HG03066 (cell line): ENCODE results near the gene ARRB1.
"Not testable (repeated sequence)": the region's sequence is repeated elsewhere in the genome, so short reads cannot be mapped to it uniquely, and the experiment has no call there.

Experiments used
- ATAC-seq: cut with Tn5 transposase; IDR thresholded peaks from one replicate; pipeline ENCODE4 v1.9.1; 2021; ENCODE audit warnings: low read depth; ENCODE audit not compliant: unreplicated experiment

The ARRB1 gene

DNA sequence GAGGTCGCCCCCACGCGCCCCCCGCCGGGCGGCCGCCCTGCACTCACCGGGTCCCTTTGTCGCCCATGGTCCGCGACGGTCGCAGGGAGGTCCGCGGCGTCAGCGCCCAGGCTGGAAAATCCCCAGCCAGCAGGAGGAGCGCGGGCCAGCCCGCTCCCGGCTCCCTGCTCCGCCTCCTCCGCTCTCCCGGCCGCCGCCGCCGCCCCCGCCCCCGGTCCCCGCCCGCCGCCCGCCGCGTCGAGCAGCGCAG is at the start of gene ARRB1:
TSS of gene ARRB1 (minus strand) at position 121 of the 250 bp plus-strand sequence. CDS start at position 67, 54 bp downstream.
- no peak for ATAC-seq

DNA sequence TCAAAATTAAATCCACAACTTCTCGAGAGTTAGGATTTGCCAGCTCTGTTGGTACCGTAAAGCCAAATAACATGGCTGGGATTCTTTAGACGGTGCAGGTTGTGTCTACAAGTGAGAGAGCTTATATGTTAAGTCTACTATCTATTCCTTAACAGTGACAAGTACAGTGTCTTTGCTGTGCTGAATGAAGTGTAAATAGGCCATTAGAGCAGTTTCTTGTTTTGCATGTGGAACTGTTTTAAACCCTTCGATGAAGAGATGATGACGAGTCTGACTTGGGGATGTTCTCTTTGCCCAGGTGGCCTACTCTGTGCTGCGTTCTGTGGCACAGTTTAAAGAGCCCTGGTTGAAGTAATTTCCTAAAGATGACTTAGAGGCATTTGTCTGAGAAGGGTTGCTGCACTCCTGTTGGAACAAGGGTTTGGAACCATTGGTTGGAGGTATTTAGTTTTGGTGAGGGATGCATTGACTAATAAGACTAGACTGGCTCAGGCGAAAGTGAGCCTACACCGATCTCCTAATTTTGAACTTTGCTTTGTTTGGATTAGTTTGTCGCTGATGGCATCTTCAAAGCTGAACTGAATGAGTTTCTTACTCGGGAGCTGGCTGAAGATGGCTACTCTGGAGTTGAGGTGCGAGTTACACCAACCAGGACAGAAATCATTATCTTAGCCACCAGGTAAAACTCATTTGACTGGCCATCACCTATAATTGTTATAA is 48.8 kb upstream of the ARRB1 start:
- ATAC-seq: no peak

DNA sequence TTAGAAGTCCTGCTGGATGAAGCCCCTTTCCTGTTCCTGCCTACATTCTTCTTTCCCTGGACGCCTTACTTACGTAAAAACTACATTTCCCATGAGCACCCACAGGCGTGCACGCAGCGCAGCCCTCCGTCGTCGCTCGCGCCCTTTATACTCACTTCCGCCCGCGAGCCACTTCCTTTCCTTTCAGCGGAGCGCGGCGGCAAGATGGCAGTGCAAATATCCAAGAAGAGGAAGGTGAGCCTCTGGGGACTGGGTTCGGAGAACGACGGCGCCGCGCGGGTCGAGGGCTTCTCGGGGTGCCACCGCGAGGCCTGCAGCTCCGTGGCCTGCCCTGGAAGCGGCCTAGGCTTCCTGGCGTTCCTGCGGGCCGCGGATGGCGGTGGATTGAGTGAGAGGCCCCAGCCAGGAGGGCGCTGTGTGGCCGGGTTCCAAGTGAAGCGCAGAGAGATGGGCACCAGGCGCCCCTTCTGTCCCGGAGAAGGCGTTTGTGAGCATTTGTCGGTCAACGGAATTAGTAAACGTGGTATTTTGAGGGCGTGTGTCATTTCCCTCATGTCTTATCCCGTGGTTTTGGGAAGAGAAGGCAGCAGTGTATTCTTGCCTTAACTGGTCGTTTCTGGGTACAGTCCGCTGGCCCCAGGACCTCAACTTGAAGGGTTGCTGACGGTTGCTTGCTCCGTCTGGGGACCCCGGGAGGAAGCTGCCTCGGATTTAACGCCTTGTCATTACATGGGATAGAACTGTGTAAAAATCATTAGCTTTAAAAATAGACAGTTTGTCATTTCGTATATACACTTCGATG is 48.1 kb upstream of the ARRB1 start, which contains the start of gene RPS3:
TSS of gene RPS3 (plus strand) at position 175 of the 802 bp plus-strand sequence. CDS start at position 205, 30 bp downstream.
- ATAC-seq: peak; percentile 91

DNA sequence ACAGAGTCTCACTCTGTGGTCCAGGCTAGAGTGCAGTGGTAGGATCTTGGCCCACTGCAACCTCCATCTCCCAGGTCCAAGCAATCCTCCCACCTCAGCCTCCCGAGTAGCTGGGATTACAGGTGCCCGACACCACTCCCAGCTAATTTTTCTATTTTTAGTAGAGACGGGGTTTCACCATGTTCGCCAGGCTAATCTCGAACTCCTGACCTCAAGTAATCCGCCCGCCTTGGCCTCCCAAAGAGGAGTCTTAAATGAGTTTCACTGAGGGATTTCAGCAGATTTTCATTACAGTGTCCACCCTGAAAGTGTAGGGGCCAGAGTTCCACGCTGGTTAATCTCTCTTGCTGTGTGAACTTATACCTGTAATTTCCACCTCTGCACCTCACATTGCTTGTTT is 47.4 kb upstream of the ARRB1 start:
- ATAC-seq: no peak

DNA sequence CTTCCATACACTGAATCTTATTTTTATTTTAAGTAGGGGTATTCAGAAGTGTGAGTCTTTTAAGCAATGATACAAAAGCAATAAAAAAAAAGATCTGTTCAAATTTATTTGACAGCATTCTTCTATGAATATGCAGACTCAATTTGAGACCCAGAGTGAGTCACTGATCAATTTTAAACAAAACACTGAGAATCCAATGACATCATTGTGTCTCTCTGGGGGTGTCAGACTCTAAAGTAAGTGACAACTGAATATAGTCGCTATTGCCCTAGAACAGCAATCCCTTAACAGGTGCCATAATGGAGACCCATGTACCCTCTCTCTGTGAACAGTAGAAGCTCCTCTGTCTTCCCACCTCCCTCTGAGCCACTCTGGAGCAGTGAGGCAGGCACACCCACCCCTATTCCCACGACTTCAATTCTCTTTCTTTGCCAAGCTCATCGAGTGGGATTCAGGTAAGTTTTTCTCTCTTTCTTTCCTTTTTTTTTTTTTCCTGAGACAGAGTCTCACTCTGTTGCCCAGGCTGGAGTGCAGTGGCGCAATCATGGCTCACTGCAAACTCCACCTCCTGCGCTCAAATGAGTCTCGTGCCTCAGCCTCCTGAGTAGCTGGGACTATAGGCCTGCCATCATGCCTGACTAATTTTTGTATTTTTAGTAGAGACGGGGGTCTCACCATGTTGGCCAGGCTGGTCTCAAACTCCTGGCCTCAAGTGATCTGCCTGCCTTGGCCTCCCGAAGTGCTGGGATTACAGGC is 42.8 kb upstream of the ARRB1 start:
- no peak for ATAC-seq

DNA sequence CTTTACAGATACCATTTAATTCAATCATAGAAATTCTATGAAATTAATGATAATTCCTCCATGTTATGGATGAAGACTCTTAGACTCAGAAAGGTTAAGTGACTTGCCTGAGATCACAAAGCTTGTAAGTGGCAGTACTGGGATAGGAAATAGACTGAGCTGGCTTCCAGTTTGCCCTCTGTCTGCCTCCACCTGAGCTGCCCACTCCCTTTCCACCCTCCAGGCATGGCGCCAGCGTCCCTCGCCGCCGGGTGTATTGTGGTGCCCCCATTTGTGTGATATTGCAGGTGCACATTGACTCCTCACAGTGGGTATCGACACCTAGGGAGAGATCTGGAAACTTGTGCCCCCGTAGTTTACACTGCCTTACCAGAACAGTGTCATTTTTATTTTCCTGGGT is 38.5 kb upstream of the ARRB1 start:
- ATAC-seq: no peak

DNA sequence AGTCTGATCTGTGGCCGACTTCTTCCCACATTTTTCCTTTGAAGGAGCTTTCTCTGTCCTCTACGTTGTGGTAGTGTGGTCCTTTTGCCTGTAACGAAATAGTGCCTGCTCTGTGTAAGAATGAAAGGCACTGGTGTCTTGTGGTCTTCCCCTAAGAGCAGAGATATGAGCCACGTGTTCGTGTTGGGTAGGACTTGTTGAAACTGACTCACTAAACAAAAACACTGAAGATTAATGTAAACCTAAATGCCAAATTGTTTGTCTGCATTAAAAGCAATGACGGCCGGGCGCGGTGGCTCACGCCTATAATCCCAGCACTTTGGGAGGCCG is 37.8 kb upstream of the ARRB1 start:
- no peak for ATAC-seq

DNA sequence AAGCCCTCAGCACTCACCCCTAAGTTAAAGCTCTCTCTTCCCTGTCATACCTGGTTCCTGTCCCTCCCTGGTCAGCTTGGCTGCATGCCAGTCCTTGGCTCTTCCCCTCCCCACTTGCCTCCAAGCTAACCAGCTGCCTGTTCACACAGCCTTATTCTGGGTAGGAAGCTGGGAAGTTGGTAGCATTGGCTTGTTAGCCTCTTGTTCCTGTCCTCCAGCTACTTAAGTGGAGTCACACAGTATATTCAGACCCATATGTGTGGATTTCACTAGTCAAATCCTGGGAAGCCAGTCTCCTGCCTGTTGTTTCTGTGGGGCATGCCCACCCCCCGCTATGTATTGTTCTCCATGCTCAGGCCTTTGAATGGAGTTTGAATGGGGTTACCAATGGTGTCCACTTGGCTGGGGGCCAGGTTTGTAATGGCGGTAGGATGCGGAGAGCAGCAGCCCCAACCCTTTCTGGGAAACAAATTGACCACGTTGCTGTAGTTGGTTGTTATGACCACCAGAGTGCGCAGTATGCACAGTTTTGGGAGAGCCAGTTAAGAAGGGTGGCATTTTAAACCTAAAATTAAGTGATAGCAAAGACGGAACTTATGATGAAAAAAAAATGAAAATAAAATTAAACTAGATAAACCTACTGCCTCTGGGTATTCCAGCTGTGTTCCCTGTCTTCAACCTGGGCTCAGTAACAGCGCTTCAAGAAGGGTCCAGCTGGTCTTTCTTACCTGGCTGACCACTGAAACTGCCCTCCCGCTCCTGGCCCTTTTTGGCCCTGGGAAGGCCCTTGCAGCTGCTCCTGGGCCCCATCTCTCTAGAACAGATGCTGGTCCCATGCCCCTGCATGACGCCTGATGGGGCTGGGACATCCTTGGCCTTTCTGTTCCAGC is 37.2 kb upstream of the ARRB1 start:
- ATAC-seq: no peak

DNA sequence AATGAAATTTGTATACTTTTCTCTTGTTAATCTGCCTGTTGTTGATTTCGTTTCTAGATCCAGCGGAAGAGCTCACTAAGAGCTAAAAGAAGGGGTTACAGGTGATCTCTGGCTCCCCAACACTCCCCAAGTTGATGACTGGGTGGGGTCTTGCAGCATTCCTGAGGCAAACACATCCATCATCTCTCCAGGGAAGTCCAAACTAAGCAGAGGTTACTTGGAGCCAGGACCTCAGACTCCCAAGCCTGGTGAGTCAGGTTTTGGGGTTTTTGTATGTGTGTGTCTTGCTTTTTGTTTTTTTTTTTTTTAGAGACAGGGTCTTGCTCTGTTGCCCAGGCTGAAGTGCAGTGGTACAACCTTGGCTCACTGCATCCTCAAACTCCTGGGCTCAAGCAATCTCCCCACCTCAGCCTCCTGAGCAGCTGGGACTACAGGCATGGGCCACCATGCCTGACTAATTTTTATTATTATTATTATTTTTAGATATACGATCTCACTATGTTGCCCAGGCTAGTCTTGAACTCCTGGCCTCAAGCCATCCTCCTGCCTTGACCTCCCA is 36.4 kb upstream of the ARRB1 start:
- ATAC-seq: no peak

DNA sequence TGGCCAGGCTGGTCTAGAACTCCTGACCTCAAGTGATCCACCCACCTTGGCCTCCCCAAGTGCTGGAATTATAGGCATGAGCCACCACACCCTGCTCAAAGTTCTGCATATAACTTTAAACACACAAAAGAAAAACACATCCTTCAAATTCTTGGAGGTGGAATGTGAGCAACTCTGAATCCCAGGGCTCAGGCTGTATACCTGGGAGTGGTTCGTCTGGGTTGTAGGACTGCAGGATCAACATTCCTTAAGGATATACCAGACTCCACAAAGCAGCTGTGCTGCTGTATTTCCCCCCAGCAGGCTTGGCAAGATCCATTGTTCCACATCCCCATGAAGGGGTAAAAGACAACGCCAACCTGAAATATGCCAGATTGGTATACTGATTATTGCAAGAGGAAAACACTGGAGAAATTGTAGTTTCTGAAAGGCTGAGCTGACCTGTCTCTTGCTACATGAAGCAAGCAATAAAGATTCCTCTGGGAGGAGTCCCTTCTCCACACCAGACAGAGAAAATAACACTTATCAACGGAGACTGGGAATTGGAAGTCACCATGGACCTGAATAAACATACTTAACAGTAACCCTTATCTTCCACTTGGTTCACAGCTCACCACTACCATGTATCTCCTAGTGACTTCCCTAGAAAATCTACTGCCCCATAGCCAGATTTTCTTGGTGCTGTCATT is 35.6 kb upstream of the ARRB1 start:
- ATAC-seq: no peak

DNA sequence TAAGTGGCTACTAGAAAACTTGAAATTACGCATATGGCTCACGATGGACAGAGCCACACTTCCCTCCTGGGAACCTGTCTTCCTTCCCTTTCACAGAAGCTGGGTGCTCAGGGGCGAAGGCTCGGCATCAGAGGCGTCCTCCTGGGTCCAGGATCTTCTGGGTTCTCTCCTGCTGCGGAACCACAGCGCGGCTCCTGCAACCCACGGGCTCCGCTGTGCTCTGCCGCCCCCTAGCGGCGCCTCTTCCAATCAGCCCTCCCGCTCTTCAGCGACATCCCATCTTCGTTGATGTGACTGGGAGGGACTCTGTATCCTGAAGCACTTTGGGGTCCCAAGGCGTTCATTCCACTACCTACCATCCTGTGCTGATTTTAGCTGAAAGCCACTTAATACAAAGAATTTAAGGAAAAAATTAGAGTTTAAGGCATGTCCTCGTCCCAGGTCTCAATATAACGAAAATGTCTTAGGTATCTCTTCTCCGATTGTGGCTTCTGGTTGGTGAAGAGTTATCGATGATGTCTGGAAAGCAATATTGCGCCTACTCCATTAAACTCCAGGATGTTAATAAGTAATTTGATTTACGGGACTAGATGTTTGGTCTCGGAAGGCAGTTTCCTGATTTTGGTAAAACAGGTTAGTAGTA is 33.1 kb upstream of the ARRB1 start:
- ATAC-seq: no peak

DNA sequence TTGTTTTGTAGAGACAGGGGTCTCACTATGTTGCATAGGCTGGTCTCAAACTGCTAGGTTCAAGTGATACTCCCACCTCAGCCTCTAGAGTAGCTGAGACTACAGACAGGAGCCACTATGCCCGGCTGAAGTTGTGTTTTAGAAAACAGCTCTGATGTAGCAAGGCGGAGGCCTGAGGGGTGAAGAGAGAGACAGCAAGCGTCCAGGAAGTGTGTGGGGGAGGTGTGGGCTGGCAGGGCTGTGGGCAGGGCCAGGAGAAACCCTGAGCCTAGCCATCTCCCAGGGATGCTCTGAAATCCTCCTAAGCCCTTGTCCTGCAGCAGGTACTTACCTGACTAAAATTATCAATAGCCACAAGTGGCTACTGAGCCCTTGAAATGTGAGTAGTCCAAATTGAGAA is 31.8 kb upstream of the ARRB1 start:
- ATAC-seq: no peak

DNA sequence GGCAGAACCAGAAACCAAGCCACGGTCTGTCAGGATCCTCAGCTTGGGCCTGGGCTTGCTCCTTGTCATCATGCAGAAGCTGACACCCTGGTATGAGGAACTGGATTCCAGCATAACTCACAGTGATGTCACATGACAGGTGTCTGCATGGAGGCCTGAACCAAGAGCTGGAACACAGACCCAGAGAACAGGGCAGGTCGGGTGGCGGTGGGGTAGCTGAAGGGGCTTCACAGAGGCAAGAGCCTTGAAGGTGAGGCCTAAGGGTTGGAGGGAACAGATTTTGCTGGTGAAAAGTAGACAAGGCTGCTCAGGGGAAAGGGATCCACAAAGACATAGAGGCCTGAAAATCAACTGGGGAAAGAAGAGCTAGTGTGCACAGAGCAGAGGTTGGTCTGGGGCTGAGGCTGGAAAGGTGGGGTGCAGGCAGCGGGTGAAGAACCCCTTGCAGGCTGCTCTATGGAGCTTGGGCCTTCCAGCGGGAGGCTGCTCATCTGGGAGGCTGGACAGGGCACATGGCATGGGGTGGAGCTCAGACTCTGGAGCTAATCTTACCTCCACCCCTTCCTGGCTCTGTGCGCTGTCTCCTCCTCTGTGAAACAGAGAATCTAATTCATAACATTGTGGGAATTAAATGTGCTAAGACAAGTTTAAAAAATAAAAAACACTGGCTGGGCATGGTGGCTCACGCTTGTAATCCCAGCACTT is 29.4 kb upstream of the ARRB1 start:
- ATAC-seq: no peak

DNA sequence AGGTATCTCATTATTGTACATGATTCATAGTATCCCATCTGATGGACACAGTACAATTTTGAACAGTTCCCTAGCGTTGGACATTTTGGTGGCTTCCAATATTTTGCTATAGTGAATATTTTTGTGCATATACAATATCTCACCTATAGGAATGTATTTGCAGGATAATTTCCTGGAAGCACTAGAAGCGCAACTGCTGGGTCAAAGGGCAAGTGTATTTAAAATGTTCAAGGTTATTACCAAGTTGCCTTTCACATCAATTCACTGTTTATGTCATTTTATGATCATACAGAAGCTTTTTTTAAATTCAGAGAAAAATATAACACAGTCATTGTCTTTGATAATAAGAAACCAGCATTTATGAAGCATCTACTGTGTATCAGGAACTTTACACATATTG is 28.8 kb upstream of the ARRB1 start:
- ATAC-seq: no peak

DNA sequence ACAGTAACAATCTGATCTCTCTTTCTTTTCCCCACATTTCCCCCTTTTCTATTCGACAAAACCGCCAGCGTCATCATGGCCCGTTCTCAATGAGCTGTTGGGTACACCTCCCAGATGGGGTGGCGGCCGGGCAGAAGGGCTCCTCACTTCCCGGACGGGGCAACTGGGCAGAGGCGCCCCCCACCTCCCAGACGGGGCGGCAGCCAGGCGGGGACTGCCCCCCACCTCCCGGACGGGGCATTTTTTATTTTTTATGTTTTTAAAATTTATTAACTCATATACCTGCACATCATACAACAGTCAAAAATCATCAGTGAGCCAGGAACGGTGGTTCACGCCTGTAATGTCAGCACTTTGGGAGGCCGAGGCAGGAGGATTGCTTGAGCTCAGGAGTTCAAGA is 27.3 kb upstream of the ARRB1 start:
- ATAC-seq: not testable (repeated sequence)

DNA sequence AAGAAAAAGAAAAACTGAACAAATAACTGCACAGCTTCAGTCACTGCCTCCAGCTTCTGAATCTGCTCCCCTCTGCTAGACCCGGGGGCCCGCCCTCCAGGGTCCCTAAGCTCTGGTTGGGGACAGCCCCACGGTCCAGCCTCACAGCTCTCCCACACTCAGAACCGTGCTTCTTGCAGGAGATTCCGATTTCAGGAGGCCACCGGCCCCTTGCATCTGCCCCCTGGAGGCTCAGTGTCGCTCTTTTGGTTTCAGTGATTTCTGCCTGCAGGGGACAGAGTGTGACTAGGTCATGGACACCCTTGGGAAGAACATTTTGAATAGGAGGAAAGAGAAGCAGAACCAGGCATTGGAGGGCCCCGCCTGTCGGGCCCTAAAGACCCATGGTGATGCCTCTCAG is 24.7 kb upstream of the ARRB1 start:
- ATAC-seq: no peak

DNA sequence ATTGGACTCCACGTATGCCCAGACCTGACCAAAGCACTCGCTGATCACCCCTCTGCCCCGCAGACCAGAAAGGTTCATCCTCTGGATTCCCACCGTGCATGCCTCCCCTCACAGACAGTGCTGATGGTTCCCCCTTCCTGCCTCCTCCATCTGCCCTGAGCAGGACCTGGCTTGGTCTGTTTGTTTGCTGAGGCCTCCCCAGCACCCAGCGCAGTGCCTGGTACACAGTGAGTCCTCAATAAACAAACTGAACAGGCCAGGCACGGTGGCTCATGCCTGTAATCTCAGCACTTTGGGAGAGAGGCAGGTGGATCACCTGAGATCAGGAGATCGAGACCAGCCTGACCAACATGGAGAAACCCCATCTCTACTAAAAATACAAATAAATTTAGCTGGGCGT is 24.2 kb upstream of the ARRB1 start:
- no peak for ATAC-seq

DNA sequence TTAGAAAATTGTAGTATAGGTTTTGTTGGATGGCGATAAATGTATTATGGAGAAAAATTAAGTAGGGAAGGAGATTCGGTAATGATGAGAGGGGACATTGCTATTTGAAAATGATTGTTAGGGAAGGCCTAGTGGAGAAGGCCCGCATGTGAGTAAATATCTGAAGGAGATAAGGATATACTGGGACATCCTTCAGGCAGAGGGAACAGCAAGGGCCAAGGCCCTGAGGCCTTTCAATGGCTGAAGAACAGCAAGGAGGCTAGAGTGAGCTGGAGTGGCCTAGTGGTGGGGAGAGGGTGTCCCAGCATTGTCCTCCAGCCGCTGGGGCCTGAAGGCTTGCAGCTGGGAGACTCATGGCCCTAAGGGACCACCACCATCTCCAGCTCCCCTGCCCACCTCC is 23.2 kb upstream of the ARRB1 start:
- ATAC-seq: no peak

DNA sequence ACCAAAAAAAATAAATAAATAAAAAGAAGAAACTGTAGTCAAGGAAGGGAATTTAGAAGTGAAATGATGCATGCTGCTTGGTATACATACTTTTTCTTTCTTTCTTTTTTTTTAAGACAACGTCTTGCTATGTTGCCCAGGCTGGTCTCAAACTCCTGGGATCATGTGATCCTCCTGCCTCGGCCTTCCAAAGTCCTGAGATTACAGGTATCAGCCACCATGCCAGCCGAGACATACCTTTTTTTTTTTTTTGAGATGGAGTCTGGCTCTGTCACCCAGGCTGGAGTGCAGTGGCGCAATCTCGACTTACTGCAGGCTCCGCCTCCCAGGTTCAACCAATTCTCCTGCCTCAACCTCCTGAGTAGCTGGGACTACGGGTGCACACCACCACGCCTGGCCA is 21.7 kb upstream of the ARRB1 start:
- no peak for ATAC-seq
